HG03521 (cell line): ENCODE measurements around the gene MYO5C.
A peak's percentile ranks its signal among the peaks of the same experiment; 100 is the strongest.
"Not testable (repeated sequence)": the region's sequence is repeated elsewhere in the genome, so short reads cannot be mapped to it uniquely, and the experiment has no call there.

Source experiments
- ATAC-seq: cut with Tn5 transposase; IDR thresholded peaks from one replicate; pipeline ENCODE4 v1.9.1; 2021; ENCODE audit warnings: mild to moderate bottlenecking, moderate library complexity; ENCODE audit not compliant: unreplicated experiment

MYO5C gene

GRCh38 chr15:52180851-52181450, 114.7 kb downstream of the MYO5C start:
- ATAC-seq = no peak

- ATAC-seq = peak; percentile 23
Observed at GRCh38 chr15:52180196-52180835, 115.3 kb downstream of the MYO5C start.

- peak; percentile 81 for ATAC-seq
Observed at GRCh38 chr15:52179278-52180195, 116.1 kb downstream of the MYO5C start.

DNA sequence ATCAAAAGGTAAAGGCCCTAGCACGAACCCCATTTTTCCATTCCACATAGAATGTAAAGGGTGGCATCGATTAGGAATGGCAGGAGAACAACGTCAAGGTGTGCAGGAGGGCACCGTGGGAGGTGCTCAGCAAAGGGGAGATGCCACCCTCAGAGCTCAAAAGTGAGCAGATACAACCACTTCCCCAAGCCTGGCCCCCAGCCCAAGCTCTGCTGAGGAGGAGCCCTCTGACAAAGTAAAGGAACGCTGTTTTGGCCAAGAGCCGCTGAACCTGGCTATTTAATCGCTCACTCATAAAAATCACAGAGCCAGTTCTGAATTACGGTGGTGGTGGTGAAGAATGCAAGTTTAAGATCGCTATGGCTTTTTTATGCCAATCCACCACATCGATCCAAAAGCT, 116.8 kb downstream of the MYO5C start:
- ATAC-seq = no peak

DNA sequence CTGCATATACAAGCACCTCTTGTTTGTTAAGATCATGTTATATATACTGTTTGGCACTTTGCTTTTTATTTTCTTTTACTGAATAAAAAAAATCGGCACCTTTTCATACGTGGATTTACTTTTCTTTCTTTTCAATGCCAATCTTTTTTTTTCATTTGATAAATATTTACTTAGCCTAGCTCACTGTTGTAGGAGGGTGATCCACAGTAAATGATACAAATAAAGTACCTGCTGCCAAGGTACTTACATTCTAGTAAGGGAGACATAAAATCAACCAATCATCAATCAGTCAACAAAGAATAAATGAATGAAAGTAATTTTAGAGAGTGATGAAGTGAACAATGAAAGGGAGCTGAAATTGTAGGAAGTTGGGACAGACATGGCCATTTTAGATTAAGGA, 122.7 kb downstream of the MYO5C start:
- ATAC-seq = no peak

DNA sequence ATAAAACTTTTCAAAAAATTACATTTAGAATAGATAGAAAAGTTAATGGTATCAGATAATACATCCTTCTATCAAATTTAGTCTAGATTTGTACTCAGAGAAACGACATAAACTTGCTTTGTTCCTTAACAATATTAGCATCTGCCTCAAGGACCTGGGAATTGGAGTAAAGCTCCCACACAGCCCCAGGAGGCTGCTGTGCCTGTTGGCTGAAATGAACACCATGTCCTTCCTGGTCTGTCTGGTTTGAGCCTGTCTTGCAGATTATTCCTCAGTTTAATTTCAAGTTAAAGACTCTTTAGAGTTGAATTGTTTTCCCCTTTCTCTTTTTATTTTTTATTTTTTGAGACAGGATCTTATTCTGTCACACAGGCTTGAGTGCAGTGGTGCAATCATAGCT, 123.8 kb downstream of the MYO5C start:
- ATAC-seq = no peak

GRCh38 chr15:52171386-52171785, 124.2 kb downstream of the MYO5C start:
- no peak for ATAC-seq

DNA sequence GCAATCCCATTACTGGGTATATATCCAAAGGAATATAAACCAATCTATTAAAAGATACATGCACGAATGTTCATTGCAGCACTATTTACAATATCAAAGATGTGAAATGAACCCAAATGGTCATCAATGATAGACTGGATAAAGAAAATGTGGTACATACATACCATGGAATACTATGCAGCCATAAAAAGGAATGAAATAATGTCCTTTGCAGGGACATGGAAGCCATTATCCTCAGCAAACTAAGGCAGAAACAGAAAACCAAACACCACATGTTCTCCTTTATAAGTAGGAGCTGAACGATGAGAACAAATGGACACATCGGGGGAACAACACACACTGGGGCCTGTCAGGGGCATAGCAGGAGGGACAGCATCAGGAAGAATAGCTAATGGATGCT, 125.4 kb downstream of the MYO5C start:
- not testable (repeated sequence) for ATAC-seq

DNA sequence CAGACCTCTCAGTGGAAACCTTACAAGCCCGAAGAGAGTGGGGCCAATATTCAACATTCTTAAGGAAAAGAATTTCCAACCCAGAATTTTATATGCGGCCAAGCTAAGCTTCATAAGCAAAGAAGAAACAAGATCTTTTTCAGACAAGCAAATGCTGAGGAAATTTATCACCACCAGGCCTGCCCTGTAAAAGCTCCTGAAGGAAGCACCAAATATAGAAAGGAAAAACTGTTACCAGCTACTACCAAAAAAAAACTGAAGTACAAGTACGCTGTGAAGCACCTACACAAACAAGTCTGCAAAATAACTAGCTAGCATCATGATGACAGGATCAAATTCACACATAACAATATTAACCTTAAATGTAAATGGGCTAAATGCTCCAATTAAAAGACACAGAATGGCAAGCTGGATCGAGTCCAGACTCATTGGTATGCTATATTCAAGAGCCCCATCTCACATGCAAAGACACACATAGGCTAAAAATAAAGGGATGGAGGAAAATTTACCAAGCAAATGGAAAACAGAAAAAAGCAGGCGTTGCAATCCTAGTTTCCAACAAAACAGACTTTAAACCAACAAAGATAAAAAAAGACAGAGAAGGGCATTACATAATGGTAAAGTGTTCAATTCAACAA, 130.0 kb downstream of the MYO5C start:
- ATAC-seq = not testable (repeated sequence)

DNA sequence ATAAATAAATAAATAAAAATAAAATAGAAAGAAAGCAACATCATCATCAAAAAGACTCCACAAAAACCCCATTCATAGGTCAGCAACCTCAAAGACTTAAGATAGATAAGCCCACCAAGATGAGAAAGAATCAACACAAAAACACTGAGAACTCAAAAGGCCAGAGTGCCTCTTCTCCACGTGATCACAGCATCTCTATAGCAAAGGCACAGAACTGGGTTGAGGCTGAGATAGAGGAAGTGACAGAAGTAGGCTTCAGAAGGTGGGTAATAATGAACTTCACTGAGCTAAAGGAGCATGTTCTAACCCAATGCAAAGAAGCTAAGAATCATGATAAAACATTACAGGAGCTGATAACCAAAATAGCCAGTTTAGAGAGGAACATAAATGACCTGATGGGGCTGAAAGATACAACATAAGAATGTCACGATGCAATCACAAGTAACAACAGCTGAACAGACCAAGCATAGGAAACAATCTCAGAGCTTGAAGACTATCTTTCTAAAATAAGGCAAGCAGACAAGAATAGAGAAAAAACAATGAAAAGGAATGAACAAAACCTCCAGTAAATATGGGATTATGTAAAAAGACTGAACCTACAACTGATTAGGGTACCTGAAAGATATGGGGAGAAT, 130.9 kb downstream of the MYO5C start:
- ATAC-seq = no peak

DNA sequence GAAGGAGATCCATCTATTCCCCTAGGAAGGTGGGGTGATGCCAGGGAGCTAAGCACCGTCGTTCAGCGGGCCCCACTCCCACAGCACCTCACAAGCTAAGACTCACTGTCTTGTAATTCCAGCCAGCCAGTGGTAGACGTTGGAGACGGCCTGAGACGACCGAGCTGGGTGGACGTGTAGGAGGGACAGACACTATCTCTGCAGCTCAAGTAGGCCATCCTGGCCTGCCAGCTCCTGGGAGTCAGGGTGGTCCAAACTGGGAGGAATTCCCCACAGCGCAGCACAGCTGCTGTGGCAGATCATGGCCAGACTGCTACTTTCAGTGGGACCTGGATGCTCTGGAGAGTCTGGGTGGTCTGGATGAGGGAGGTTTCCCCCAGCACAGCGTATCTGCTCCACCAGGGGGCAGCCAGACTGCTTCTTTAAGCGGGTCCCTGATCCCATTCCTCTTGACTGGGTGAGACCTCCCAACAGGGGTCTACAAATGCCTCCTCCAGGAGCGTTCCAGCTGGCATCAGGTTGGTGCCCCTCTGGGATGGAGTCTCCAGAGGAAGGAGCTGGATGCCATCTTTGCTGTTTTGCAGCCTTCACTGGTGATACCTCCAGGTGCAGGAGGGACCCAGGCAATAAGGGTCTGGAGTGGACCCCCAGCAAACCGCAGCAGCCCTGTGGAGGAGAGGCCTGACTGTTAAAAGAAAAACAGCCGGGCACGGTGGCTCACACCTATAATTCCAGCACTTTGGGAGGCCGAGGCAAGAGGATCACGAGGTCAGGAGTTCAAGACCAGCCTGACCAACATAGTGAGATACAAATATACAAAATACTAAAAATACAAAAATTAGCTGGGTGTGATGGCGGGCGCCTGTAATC, 132.0 kb downstream of the MYO5C start:
- ATAC-seq = no peak

GRCh38 chr15:52162876-52163275, 132.7 kb downstream of the MYO5C start:
- no peak for ATAC-seq

DNA sequence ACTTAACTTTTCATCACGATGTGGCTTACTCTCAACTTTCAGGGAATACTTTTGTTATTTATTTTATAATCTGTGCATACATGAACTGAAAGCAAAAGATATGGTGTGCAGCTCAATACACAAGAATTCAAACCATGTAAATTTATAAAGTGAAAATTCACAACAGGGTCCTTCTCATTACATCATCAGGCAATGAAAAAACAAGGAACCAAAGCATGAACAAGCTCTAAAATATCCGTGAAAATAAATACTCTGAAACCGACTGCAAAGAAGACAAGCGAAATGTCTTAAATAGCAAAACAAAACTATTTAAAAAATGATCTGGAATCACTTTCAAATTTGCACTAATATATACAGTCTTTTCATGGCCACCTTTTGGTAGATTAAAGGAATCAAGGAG, 133.3 kb downstream of the MYO5C start:
- no peak for ATAC-seq

DNA sequence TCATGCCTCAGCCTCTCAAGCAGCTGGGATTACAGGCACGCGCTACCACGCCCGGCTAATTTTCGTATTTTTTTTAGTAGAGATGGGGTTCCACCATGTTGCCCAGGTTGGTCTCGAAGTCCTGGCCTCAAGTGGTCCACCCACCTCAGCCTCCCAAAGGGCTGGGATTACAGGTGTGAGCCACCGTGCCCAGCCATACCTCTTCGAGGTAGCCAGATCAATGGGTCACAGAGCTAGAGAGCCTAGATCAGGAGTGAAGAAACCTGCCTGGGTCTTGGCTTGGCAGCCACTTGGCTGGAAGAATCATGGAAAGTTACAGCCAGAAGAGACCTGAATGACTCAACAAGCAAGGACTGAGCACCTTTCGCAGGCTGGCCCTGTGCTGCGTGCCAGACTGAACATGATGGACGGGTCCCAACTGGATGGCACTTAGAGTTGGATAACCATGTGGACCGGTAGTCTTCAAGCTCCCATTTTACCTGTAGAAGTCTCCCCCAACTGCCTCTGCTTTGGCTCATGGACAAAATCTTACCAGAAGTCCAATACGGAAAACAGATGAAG, 134.1 kb downstream of the MYO5C start:
- no peak for ATAC-seq

DNA sequence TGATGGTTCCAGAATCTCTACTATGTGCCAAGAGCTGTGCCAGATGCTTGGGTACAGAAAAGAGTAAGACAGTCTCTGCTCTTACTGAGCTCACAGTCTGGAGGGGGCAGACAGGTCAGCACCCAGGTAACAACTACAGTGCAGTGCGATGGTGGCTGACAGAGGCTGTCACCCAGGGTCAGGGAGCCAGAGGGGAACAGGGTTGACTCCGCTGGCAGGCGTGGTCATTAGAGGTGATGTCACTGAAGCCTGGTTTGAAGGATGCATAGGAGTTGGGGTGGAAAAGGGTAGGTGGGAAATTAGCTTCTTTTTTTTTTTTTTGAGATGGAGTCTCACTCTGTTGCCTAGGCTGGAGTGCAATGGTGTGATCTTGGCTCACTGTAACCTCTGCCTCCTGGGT, 136.0 kb downstream of the MYO5C start:
- ATAC-seq = no peak

GRCh38 chr15:52158084-52158765, 137.4 kb downstream of the MYO5C start:
- no peak for ATAC-seq

- ATAC-seq = no peak
Observed at GRCh38 chr15:52155878-52156277, 139.7 kb downstream of the MYO5C start.

DNA sequence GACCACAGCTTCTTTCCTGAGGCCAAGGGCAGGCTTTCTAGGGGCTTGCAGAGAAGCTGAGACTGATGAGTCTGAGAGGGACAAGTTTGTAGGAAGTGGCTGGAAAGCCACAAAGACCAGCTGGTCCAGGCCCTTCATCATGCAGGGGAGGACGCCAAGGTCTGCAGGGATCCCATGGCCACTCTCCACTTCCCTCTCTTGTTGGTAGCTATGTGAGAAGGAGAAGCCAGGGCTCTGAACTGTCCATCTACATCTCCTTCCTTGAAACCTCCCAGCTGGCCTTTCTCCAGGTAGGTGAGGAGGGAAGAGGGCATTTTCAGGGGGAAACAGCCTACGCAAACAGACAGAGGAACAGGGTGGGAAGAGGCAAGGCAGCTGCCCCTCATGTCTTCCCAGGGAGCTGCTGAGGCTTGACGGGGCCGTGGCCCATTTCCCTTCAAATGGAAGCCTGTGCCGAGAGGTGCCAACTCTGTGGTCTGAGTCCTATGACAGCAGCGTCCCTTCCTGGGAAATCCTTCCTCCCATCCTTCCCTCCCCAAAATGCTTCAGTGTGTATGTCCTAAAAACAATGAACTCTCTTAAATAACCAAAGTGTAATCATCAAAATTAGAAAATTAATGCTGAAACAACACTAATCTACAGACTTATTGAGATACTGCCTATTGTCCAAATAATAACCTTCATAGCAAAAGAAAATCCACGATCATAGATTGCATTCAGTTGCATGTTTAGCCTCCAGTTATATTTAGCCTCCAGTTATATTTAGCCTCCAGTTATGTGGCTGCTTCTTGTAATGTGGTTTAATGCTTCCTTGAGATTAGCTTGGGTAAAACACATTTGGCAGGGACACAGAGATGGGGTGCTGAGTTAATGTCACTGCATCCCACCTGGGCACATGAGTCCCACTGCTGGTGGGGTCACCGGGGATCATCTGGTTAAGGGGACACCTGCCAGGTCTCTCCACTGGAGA, 140.4 kb downstream of the MYO5C start:
- no peak for ATAC-seq
